ENCODE results near the gene PILRB.

PILRB gene

GRCh38 chr7:100396421-100396982 lies 38.6 kb downstream of the PILRB start:
- intact Hi-C loops (cut with DNase I) = no loop called here
- DNase-seq = no peak

DNA sequence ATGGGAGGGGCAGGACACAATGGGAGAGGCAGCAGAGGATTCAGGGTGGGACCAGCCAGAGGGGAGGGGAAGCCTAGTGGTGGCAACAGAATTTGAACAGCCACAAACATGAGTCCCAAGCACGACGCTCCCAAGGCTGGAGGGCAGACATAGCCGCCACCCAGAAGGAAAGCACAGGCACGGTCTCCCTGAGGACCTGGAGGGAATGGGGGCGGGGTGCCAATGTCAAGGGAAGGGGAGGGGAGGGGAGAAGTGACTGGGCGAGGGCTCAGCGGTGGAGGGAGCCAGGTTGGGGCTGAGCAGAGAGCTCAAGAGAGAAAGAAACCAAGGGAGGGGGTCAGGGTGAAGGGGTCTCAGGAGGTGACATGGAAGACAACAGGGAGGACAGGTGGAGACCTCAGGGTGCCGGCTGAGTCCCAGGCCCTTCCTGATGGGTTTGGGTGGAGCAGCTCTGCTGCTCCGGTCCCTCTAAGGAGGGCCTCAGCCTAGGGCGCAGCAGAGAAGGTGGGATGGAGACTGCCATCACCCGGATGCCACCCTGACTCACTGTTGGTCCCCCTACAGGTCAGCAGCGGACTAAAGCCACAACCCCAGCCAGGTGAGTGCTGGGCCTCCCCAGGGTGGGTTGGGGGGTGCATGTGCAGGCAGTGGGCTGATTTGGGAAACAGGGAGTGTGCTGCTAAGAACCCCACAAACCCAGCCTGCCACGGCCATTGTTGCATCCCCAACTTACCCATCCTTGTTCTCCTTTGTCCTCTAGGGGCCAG lies 39.6 kb downstream of the PILRB start:
- intact Hi-C loops (cut with DNase I) = no loop called here
- DNase-seq = no peak

- intact Hi-C loops (cut with DNase I) = no loop called here
- DNase-seq = no peak
These were observed 40.3 kb downstream of the PILRB start for GRCh38 chr7:100398239-100398638.

GRCh38 chr7:100400041-100400440 lies 42.1 kb downstream of the PILRB start:
- intact Hi-C loops (cut with DNase I) = no loop called here
- no peak for DNase-seq

- peak in 1 of 42 donors; percentile 12 for DNase-seq
- intact Hi-C loops (cut with DNase I) = no loop called here
These were observed 42.7 kb downstream of the PILRB start for GRCh38 chr7:100400656-100401055.

- intact Hi-C loops (cut with DNase I) = no loop called here
These were observed 43.9 kb downstream of the PILRB start for GRCh38 chr7:100401811-100402210.

GRCh38 chr7:100402241-100402640 lies 44.3 kb downstream of the PILRB start:
- intact Hi-C loops (cut with DNase I) = no loop called here
- no peak for DNase-seq

More at GRCh38 chr7:100401811-100402210, 43.9 kb downstream of the PILRB start:
- DNase-seq = no peak

GRCh38 chr7:100406767-100407166 lies 48.9 kb downstream of the PILRB start:
- no peak for DNase-seq
- intact Hi-C loops (cut with DNase I) = no loop called here

DNA sequence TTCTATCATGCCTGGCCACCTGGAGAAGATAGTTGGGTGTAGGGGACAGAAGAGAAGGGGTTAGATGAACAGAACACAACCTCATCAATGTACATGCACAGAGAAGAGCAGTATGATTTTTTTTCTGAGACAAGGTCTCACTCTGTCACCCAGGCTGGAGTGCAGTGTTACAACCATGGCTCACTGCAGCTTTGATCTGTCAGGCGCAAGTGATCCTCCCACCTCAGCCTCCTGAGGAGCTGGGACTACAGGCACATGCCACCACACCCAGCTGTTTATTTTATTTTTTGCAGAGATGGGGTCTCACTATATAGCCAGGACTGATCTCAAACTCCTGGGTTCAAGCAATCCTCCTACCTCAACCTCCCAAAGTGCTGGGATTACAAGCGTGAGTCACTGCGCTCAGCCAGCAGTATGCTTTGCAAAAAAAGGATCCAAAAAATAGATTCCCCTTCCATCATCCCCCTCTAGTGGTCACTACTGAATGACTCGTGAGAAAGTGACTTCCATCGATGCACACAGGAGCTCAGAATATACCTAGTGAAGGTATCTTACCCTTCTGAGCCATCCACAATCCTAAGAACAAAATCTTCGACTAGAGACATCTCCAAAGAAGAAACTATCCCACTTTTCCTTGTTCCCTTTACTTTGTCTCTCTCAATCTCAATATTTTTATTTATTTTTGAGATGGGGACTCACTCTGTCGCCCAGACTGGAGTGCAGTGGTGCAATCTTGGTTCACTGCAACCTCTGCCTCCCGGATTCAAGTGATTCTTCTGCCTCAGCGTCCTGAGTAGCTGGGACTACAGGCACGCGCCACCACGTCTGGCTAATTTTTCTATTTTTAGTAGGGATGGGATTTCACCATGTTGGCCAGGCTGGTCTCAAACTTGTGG lies 49.6 kb downstream of the PILRB start:
- DNase-seq = peak in 1 of 42 donors; percentile 28
- intact Hi-C loops (cut with DNase I) = no loop called here

- no peak for DNase-seq
- intact Hi-C loops (cut with DNase I) = no loop called here
These were observed 53.2 kb downstream of the PILRB start for GRCh38 chr7:100411101-100411500.

GRCh38 chr7:100413346-100413745 lies 55.4 kb downstream of the PILRB start:
- DNase-seq = no peak
- intact Hi-C loops (cut with DNase I) = no loop called here

DNA sequence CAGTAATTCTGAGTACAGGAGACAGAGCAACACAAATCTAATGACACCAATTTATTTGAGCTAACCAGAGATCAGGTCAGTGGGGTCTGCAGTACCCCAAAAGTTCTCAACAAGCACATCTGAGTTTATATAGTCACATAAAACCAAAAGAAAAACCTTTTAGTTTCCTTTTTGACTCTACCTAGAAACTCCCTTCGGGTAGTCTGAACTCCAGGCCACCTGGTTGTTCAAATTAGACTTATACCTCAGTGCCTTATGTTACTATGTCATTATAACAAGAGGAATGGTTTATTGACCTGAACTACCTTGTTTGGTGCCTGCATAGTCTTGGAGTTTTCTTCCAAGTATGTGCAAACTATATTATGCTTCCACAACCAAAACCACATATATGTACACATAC lies 56.0 kb downstream of the PILRB start:
- intact Hi-C loops (cut with DNase I) = no loop called here
- no peak for DNase-seq

GRCh38 chr7:100415448-100415847 lies 57.5 kb downstream of the PILRB start:
- no peak for DNase-seq
- intact Hi-C loops (cut with DNase I) = no loop called here

Measured in head of caudate nucleus (tissue), 42 donors.